Measurements from ENCODE around the gene COPZ1.
A peak's percentile ranks its signal among the peaks of the same experiment; 100 is the strongest.

The COPZ1 gene

GRCh38 chr12:54357506-54358190 lies 32.7 kb downstream of the COPZ1 start:
- Histone ChIP-seq H3K9me3 (ENCODE audit: control insufficient read depth, low read length) (no peaks in the 10 kb centered on the region), H3K14ac (ENCODE audit: low read length in 2 of 2) (peak overlapping the region in 1 of 2 experiments; percentile 18), H3K4ac (ENCODE audit: low read depth in 1 of 2, low read length in 2 of 2) (peak overlapping the region; percentile 73 to 99), H3K4me2 (ENCODE audit: low read length, poor library complexity, severe bottlenecking) (peak overlapping the region; percentile 81), H3K27ac (ENCODE audit: low read length, poor library complexity, severe bottlenecking) (no peak overlapping the region), H2BK5ac (ENCODE audit: low read depth, low read length, poor library complexity, severe bottlenecking) (no peak overlapping the region), H2BK15ac (ENCODE audit: low read depth, poor library complexity, severe bottlenecking) (peak overlapping the region; percentile 54), H3K79me1 (replicated peaks; ENCODE audit: low read length, poor library complexity, severe bottlenecking) (peaks cover 9% of the 10 kb centered on the region), H4K8ac (ENCODE audit: low read length) (peak overlapping the region; percentile 71), H3K18ac (ENCODE audit: low read depth in 1 of 2, low read length in 2 of 2) (peak overlapping the region; percentile 64 to 79), H2AFZ (ENCODE audit: low read depth, low read length) (peak overlapping the region; percentile 29), H3K36me3 (ENCODE audit: control insufficient read depth in 1 of 2, insufficient read depth in 2 of 2, low read depth in 1 of 2, low read length in 2 of 2) (peaks cover 0 to 8% of the 10 kb centered on the region in 2 experiments), H2BK120ac (ENCODE audit: low read depth, low read length) (peak overlapping the region; percentile 64), H3K4me3 (ENCODE audit: insufficient read depth in 1 of 2, low read depth in 1 of 2, low read length in 2 of 2) (peak overlapping the region in 1 of 2 experiments; percentile 84), H3K23ac (ENCODE audit: low read length in 2 of 2) (peak overlapping the region; percentile 9 to 10), H2BK12ac (ENCODE audit: low read length in 2 of 2) (peak overlapping the region; percentile 77 to 95), H3K9ac (ENCODE audit: low read length) (peak overlapping the region; percentile 96), H4K91ac (ENCODE audit: low read length) (peak overlapping the region; percentile 83), H3K27me3 (ENCODE audit: control insufficient read depth in 1 of 2, insufficient read depth in 1 of 2, low read length in 2 of 2) (no peaks in the 10 kb centered on the region), H2AK5ac (ENCODE audit: low read length, severe bottlenecking) (peak overlapping the region; percentile 64), H3K4me1 (ENCODE audit: control insufficient read depth, insufficient read depth, low read depth, low read length) (peaks cover 32% of the 10 kb centered on the region)
- DNase-seq = no peak
- 60% methylated on average over 1 of the region's 2 CpGs for WGBS

- WGBS = 3% methylated on average over 12 of the region's 15 CpGs
- peak overlapping the region; percentile 68 to 99 for H3K4ac ChIP-seq (ENCODE audit: low read depth in 1 of 2, low read length in 2 of 2)
- H2BK120ac ChIP-seq (ENCODE audit: low read depth, low read length) = peak overlapping the region; percentile 29
- H3K23ac ChIP-seq (ENCODE audit: low read length in 2 of 2) = peak overlapping the region in 1 of 2 experiments; percentile 100
- peak overlapping the region; percentile 86 for H2AFZ ChIP-seq (ENCODE audit: low read depth, low read length)
- peak overlapping the region; percentile 54 for H2BK15ac ChIP-seq (ENCODE audit: low read depth, poor library complexity, severe bottlenecking)
- peak; percentile 75 for DNase-seq
- H3K4me1 ChIP-seq (ENCODE audit: control insufficient read depth, insufficient read depth, low read depth, low read length) = peaks cover 29% of the 10 kb centered on the region
- no peaks in the 10 kb centered on the region for H3K9me3 ChIP-seq (ENCODE audit: control insufficient read depth, low read length)
- H3K18ac ChIP-seq (ENCODE audit: low read depth in 1 of 2, low read length in 2 of 2) = peak overlapping the region; percentile 83 to 100
- H2BK5ac ChIP-seq (ENCODE audit: low read depth, low read length, poor library complexity, severe bottlenecking) = peak overlapping the region; percentile 75
- peak overlapping the region; percentile 67 for H4K8ac ChIP-seq (ENCODE audit: low read length)
- H3K14ac ChIP-seq (ENCODE audit: low read length in 2 of 2) = peak overlapping the region in 1 of 2 experiments; percentile 99
- H4K91ac ChIP-seq (ENCODE audit: low read length) = peak overlapping the region; percentile 62
- H3K4me3 ChIP-seq (ENCODE audit: insufficient read depth in 1 of 2, low read depth in 1 of 2, low read length in 2 of 2) = peak overlapping the region; percentile 57 to 84
- H3K27ac ChIP-seq (ENCODE audit: low read length, poor library complexity, severe bottlenecking) = peak overlapping the region; percentile 78
- H2AK5ac ChIP-seq (ENCODE audit: low read length, severe bottlenecking) = peak overlapping the region; percentile 8
- peak overlapping the region; percentile 81 for H3K4me2 ChIP-seq (ENCODE audit: low read length, poor library complexity, severe bottlenecking)
- H3K27me3 ChIP-seq (ENCODE audit: control insufficient read depth in 1 of 2, insufficient read depth in 1 of 2, low read length in 2 of 2) = no peaks in the 10 kb centered on the region
- H3K36me3 ChIP-seq (ENCODE audit: control insufficient read depth in 1 of 2, insufficient read depth in 2 of 2, low read depth in 1 of 2, low read length in 2 of 2) = peaks cover 0 to 7% of the 10 kb centered on the region in 2 experiments
- peak overlapping the region; percentile 71 to 96 for H2BK12ac ChIP-seq (ENCODE audit: low read length in 2 of 2)
- H3K79me1 ChIP-seq (replicated peaks; ENCODE audit: low read length, poor library complexity, severe bottlenecking) = peaks cover 9% of the 10 kb centered on the region
- H3K9ac ChIP-seq (ENCODE audit: low read length) = peak overlapping the region; percentile 96
These were observed 33.4 kb downstream of the COPZ1 start for GRCh38 chr12:54358191-54358944.

- Histone ChIP-seq H2BK15ac (ENCODE audit: low read depth, poor library complexity, severe bottlenecking) (peak overlapping the region; percentile 33), H2AK5ac (ENCODE audit: low read length, severe bottlenecking) (peak overlapping the region; percentile 80), H2BK12ac (ENCODE audit: low read length in 2 of 2) (peak overlapping the region; percentile 71 to 96), H3K4ac (ENCODE audit: low read depth in 1 of 2, low read length in 2 of 2) (peak overlapping the region; percentile 64 to 99), H3K4me3 (ENCODE audit: insufficient read depth in 1 of 2, low read depth in 1 of 2, low read length in 2 of 2) (peak overlapping the region; percentile 57 to 84), H3K18ac (ENCODE audit: low read depth in 1 of 2, low read length in 2 of 2) (peak overlapping the region; percentile 83 to 100), H3K14ac (ENCODE audit: low read length in 2 of 2) (peak overlapping the region in 1 of 2 experiments; percentile 99), H4K8ac (ENCODE audit: low read length) (peak overlapping the region; percentile 91), H2BK5ac (ENCODE audit: low read depth, low read length, poor library complexity, severe bottlenecking) (peak overlapping the region; percentile 75), H2AFZ (ENCODE audit: low read depth, low read length) (peak overlapping the region; percentile 86), H3K9ac (ENCODE audit: low read length) (peak overlapping the region; percentile 96), H3K4me2 (ENCODE audit: low read length, poor library complexity, severe bottlenecking) (peak overlapping the region; percentile 81), H3K27me3 (ENCODE audit: control insufficient read depth in 1 of 2, insufficient read depth in 1 of 2, low read length in 2 of 2) (no peaks in the 10 kb centered on the region), H2BK120ac (ENCODE audit: low read depth, low read length) (peak overlapping the region; percentile 62), H3K23ac (ENCODE audit: low read length in 2 of 2) (peak overlapping the region in 1 of 2 experiments; percentile 100), H3K4me1 (ENCODE audit: control insufficient read depth, insufficient read depth, low read depth, low read length) (peaks cover 26% of the 10 kb centered on the region), H3K27ac (ENCODE audit: low read length, poor library complexity, severe bottlenecking) (peak overlapping the region; percentile 97), H3K79me1 (replicated peaks; ENCODE audit: low read length, poor library complexity, severe bottlenecking) (peaks cover 9% of the 10 kb centered on the region), H4K91ac (ENCODE audit: low read length) (peak overlapping the region; percentile 78), H3K36me3 (ENCODE audit: control insufficient read depth in 1 of 2, insufficient read depth in 2 of 2, low read depth in 1 of 2, low read length in 2 of 2) (peaks cover 0 to 3% of the 10 kb centered on the region in 2 experiments), H3K9me3 (ENCODE audit: control insufficient read depth, low read length) (no peaks in the 10 kb centered on the region)
- WGBS = under 1% methylated on average over 25 of the region's 40 CpGs
- peak; percentile 99 for DNase-seq
These were observed 34.2 kb downstream of the COPZ1 start for GRCh38 chr12:54358945-54359761.
